HepG2 (cell line): ENCODE data around the gene DDX10. TPM values are rescaled to one million over a fixed set of nuclear protein-coding genes. Genes with fewer than 3 reads are reported as not detected.

Experiments used
- ATAC-seq: fragments of 200-7000 bp; cut with Tn5 transposase; 3 replicates; pipeline ENCODE4 v1.9.1; 2020; ENCODE audit warnings: mild to moderate bottlenecking, moderate library complexity
- BruUV-seq: library from RNA; stranded (reverse); fragments of 400-500 nt; replicated peaks from 2 replicates; lab custom pipeline; 2021; lab: Mats Ljungman, UMichigan
- CTCF ChIA-PET: fragments of 300-600 bp; formaldehyde crosslinking; extraction: SDS; loops from one replicate; lab custom pipeline; 2021; ENCODE audit warnings: low total read pairs, inconsistent platforms, low intra/inter-chr PET ratio; lab: Yijun Ruan, JAX
- POLR2A ChIA-PET: fragments of 350-600 bp; sonication (Branson Sonifier 250); formaldehyde crosslinking; loops from one replicate; lab custom pipeline; 2020; ENCODE audit warnings: antibody characterized with exemption, inconsistent platforms; lab: Yijun Ruan, JAX
- DNase-seq: peaks from one replicate; pipeline ENCODE4 v3.0.0-alpha.2; 2015; ENCODE audit warnings: low spot score
- FAIRE-seq: peaks from 3 replicates; lab custom pipeline; 2011; peaks lifted over from hg19 to GRCh38; lab: Jason Lieb, UNC
- H2AFZ ChIP-seq: one replicate; pipeline ENCODE4 v1.6.1; 2011; ENCODE audit warnings: low read length, inconsistent platforms
- H3K27ac ChIP-seq: fragments of 300-600 bp; 3 replicates; pipeline ENCODE4 v1.8.0; 2011; ENCODE audit warnings: mixed run types, mild to moderate bottlenecking, mixed read lengths, low read length, inconsistent platforms; ENCODE audit not compliant: insufficient read depth; ENCODE audit errors: extremely low read length
- H3K27me3 ChIP-seq, 2 experiments: fragments of 200-600 bp in 1 of 2; 2 replicates in 1 of 2; 3 replicates in 1 of 2; pipeline versions ENCODE4 v1.6.0 to v1.8.0; 2011; ENCODE audit warnings: low read length in 2 of 2, mild to moderate bottlenecking in 2 of 2, moderate library complexity in 2 of 2, inconsistent platforms in 1 of 2; ENCODE audit not compliant: insufficient read depth in 2 of 2, control insufficient read depth in 1 of 2
- H3K36me3 ChIP-seq, 2 experiments: fragments of 200-600 bp in 1 of 2; replicated peaks in 1 of 2; 2 replicates in 1 of 2; 3 replicates in 1 of 2; pipeline versions ENCODE4 v1.5.1 to v1.8.0; 2011; ENCODE audit warnings: low read length in 2 of 2, inconsistent platforms in 1 of 2; ENCODE audit not compliant: insufficient read depth in 2 of 2, control insufficient read depth in 1 of 2
- H3K4me1 ChIP-seq: 2 replicates; pipeline ENCODE4 v1.5.1; 2012; ENCODE audit warnings: low read length, inconsistent platforms; ENCODE audit not compliant: insufficient read depth
- H3K4me2 ChIP-seq: 2 replicates; pipeline ENCODE4 v1.6.0; 2011; ENCODE audit warnings: low read depth, low read length, inconsistent platforms
- H3K4me3 ChIP-seq, 3 experiments: fragments of 200-600 bp in 1 of 3; sonication (generic), shearing (Covaris generic) in 1 of 3; replicated peaks in 1 of 3; 2 replicates each; pipeline ENCODE4 v1.5.1; 2011 to 2016; ENCODE audit warnings: low read length in 3 of 3, inconsistent platforms in 2 of 3, low read depth in 2 of 3, mild to moderate bottlenecking in 2 of 3, control low read depth in 1 of 3, mixed read lengths in 1 of 3; ENCODE audit not compliant: insufficient read depth in 1 of 3
- H3K79me2 ChIP-seq: one replicate; pipeline ENCODE4 v1.6.1; 2011; ENCODE audit warnings: low read length, inconsistent platforms; ENCODE audit not compliant: insufficient read depth
- H3K9ac ChIP-seq: 2 replicates; pipeline ENCODE4 v1.6.0; 2011; ENCODE audit warnings: mild to moderate bottlenecking, low read depth, low read length, inconsistent platforms; ENCODE audit not compliant: insufficient read depth
- H3K9me3 ChIP-seq: 2 replicates; pipeline ENCODE4 v1.5.1; 2012; ENCODE audit warnings: mild to moderate bottlenecking, low read length
- H4K20me1 ChIP-seq: 2 replicates; pipeline ENCODE4 v1.6.0; 2011; ENCODE audit warnings: inconsistent platforms, mild to moderate bottlenecking, low read length, moderate library complexity; ENCODE audit not compliant: insufficient read depth
- DNMT3B ChIP-seq: conservative IDR thresholded peaks from 2 replicates; pipeline ENCODE4 v1.6.1; 2016; ENCODE audit warnings: missing biosample characterization, control low read depth
- FOSL2 ChIP-seq: sonication (generic); formaldehyde crosslinking; IDR thresholded peaks from 2 replicates; pipeline ENCODE4 v1.4.0; 2020; ENCODE audit warnings: missing genetic modification reagents
- NRL ChIP-seq: sonication (generic); formaldehyde crosslinking; IDR thresholded peaks from 2 replicates; pipeline ENCODE4 v1.5.0; 2020; ENCODE audit warnings: missing genetic modification reagents, mild to moderate bottlenecking, moderate library complexity, borderline replicate concordance
- PTBP1 ChIP-seq: fragments of 200-400 bp; formaldehyde crosslinking; IDR thresholded peaks from 2 replicates; pipeline ENCODE4 v1.6.1; 2018; ENCODE audit warnings: low read length, low read depth; ENCODE audit not compliant: poor library complexity, severe bottlenecking
- ZNF121 ChIP-seq: sonication (generic); formaldehyde crosslinking; IDR thresholded peaks from 2 replicates; pipeline ENCODE4 v1.5.0; 2020; ENCODE audit warnings: mild to moderate bottlenecking, missing genetic modification reagents
- ZNF329 ChIP-seq: sonication (generic); formaldehyde crosslinking; IDR thresholded peaks from 2 replicates; pipeline ENCODE4 v1.9.0; 2021; ENCODE audit warnings: low read depth, mild to moderate bottlenecking, missing genetic modification reagents
- ZNF7 ChIP-seq: IDR thresholded peaks from 2 replicates; pipeline ENCODE4 v1.6.1; 2016; ENCODE audit warnings: missing biosample characterization, missing genetic modification reagents
- ZNF790 ChIP-seq: sonication (generic); formaldehyde crosslinking; IDR thresholded peaks from 2 replicates; pipeline ENCODE4 v1.8.0; 2022; ENCODE audit warnings: missing genetic modification reagents, mild to moderate bottlenecking, borderline replicate concordance
- ZNF879 ChIP-seq: sonication (generic); formaldehyde crosslinking; IDR thresholded peaks from 2 replicates; pipeline ENCODE4 v1.8.1; 2023; ENCODE audit warnings: missing genetic modification reagents
- WGBS: methylation state at CpG from one replicate; pipeline ENCODE4 v1.1.6; 2017; ENCODE audit warnings: low lambda C conversion rate; 5-methylcytosine and 5-hydroxymethylcytosine counted together
- in situ Hi-C: cut with HindIII; loops from 2 replicates; pipeline ENCODE4 v1.10.0; 2017; ENCODE audit warnings: low pct_unique_long_range_greater_than_20kb; ENCODE audit not compliant: extremely low pct_ligation_motif_present
- intact Hi-C: fragments of 100-400 bp; cut with micrococcal nuclease; formaldehyde crosslinking; loops from one replicate; pipeline ENCODE4 v1.10.0; 2022; ENCODE audit not compliant: unreplicated experiment
- polyA plus RNA-seq, 8 experiments: library from polyadenylated mRNA; depleted of rRNA in 3 of 8; stranded (reverse) in 7 of 8; unstranded in 1 of 8; fragments of >200 nt; fragmentation: Illumina TruSeq in 4 of 8; extraction: Trizol in 4 of 8; gene quantifications; 2 replicates each; pipeline versions ENCODE4 v1.2.1 to v1.2.3, GENCODE V29; 2011 to 2016; ENCODE audit warnings: low read depth in 4 of 8, missing spikeins in 1 of 8, mixed read lengths in 1 of 8; ENCODE audit not compliant: insufficient read depth in 1 of 8
- total RNA-seq, 5 experiments: library from RNA; depleted of rRNA; stranded (reverse); fragments of >200 nt; fragmentation: Illumina TruSeq; extraction: Trizol; gene quantifications; 2 replicates each; pipeline ENCODE4 v1.2.3, GENCODE V29; 2016; ENCODE audit warnings: low read depth in 1 of 5
- TF ChIP-seq, protein P1 (sequence below): sonication (generic); formaldehyde crosslinking; IDR thresholded peaks from 2 replicates; pipeline ENCODE4 v1.4.0; 2020; ENCODE audit warnings: missing genetic modification reagents; ENCODE audit errors: not compliant biosample characterization
- TF ChIP-seq, protein P2 (sequence below): sonication (generic); formaldehyde crosslinking; IDR thresholded peaks from 2 replicates; pipeline ENCODE4 v1.4.0; 2020; ENCODE audit warnings: missing genetic modification reagents

Gene DDX10
- total and polyA plus RNA-seq, 2 of the 13 experiments (the other 11 are each of a cell fraction or from before 2014, with no cell fraction given): 17.0 to 32.0 TPM

DNA sequence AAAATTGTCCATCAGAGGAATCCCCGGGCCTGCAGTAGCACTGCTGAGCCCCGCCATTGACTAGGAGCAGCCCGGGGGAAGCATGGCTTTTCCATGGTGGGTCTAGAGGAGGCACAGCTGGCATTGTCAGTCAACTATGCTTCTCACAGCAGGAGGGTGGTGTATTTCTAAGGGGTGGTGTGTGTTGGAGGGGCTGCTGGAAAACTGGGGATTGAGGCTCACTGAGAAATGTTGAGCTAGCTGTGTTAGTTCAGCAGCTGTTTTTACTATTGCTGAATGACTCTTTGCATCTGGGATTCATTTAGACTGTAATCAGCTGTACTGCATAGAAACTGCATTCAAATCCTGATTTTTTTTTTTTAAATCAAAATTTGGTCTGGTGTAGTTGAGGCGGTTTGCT lies 5.6 kb downstream of the DDX10 start:
- Histone ChIP-seq H3K27ac (no peak overlapping the region), H3K27me3 (no peaks in the 10 kb centered on the region), H3K4me3 (no peak overlapping the region), H3K4me1 (peaks cover 47% of the 10 kb centered on the region), H4K20me1 (no peaks in the 10 kb centered on the region), H3K9me3 (no peaks in the 10 kb centered on the region), H3K36me3 (peaks cover 3 to 13% of the 10 kb centered on the region in 2 experiments; a peak in 3 of 5 replicates), H3K79me2 (peaks cover 71% of the 10 kb centered on the region), H3K9ac (no peak overlapping the region), H2AFZ (no peak overlapping the region), H3K4me2 (no peak overlapping the region)
- intact Hi-C loops: no loop called here
- TF ChIP-seq ZNF879 (CRISPR knock-in tag) (no peak), ZNF7 (no peak)
- DNase-seq (no peak), FAIRE-seq (no peak), ATAC-seq (no peak)
- ChIA-PET CTCF (no interaction called here), POLR2A (no interaction called here)
- BruUV-seq: no TSS peak
- in situ Hi-C loops: no loop called here
- 95% methylated on average over 3 of the region's 4 CpGs for WGBS

DNA sequence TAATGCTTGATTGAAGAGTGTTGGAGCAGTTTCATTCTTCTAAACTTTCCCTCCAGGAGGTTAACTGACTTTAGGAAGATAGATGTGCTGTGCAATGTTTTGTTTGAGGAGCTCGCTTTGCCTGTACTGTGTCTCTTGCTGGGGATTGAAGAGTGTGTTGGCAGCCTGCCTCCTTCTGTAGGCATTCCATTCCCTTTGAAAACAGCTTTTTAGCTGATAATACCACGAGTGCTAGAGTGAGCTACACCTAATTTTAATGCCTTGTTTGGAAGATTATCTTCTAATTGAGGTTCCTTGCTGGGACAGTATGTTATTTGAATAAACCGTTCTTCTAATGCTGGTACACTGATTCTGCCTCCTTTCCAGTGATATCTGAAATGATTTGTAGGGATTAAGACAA lies 7.2 kb downstream of the DDX10 start:
- H2AFZ ChIP-seq: no peak overlapping the region
- no TSS peak for BruUV-seq
- no peak overlapping the region for H3K27ac ChIP-seq
- H3K27me3 ChIP-seq: no peaks in the 10 kb centered on the region
- ATAC-seq: no peak
- TF ChIP-seq FOSL2 (CRISPR knock-in tag) (no peak), PTBP1 (no peak), NRL (CRISPR knock-in tag) (no peak), ZNF329 (CRISPR knock-in tag) (no peak), DNMT3B (no peak), ZNF121 (CRISPR knock-in tag) (no peak), ZNF790 (CRISPR knock-in tag) (no peak)
- TF ChIP-seq, protein P1, sequence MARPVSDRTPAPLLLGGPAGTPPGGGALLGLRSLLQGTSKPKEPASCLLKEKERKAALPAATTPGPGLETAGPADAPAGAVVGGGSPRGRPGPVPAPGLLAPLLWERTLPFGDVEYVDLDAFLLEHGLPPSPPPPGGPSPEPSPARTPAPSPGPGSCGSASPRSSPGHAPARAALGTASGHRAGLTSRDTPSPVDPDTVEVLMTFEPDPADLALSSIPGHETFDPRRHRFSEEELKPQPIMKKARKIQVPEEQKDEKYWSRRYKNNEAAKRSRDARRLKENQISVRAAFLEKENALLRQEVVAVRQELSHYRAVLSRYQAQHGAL: no peak
- TF ChIP-seq, protein P2, sequence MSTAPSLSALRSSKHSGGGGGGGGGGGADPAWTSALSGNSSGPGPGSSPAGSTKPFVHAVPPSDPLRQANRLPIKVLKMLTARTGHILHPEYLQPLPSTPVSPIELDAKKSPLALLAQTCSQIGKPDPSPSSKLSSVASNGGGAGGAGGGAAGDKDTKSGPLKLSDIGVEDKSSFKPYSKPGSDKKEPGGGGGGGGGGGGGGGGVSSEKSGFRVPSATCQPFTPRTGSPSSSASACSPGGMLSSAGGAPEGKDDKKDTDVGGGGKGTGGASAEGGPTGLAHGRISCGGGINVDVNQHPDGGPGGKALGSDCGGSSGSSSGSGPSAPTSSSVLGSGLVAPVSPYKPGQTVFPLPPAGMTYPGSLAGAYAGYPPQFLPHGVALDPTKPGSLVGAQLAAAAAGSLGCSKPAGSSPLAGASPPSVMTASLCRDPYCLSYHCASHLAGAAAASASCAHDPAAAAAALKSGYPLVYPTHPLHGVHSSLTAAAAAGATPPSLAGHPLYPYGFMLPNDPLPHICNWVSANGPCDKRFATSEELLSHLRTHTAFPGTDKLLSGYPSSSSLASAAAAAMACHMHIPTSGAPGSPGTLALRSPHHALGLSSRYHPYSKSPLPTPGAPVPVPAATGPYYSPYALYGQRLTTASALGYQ: no peak
- FAIRE-seq: no peak
- H3K36me3 ChIP-seq: peaks cover 7 to 27% of the 10 kb centered on the region in 2 experiments; a peak in 4 of 5 replicates
- H3K4me3 ChIP-seq: no peak overlapping the region
- H3K9ac ChIP-seq: no peak overlapping the region
- peaks cover 56% of the 10 kb centered on the region for H3K79me2 ChIP-seq
- H3K9me3 ChIP-seq: no peaks in the 10 kb centered on the region
- no peak overlapping the region for H3K4me2 ChIP-seq
- DNase-seq: no peak
- peaks cover 31% of the 10 kb centered on the region for H3K4me1 ChIP-seq
- ChIA-PET CTCF (no interaction called here), POLR2A (no interaction called here)
- no peaks in the 10 kb centered on the region for H4K20me1 ChIP-seq
- WGBS: 83% methylated on average over 3 of the region's 3 CpGs
- intact Hi-C loops: no loop called here
- in situ Hi-C loops: no loop called here
